Fibroblast of pulmonary artery (primary cell): Measurements from ENCODE around the gene FANCI.

Experiments used
- DNase-seq: peaks from one replicate; pipeline ENCODE4 v3.0.0-alpha.2; 2010; ENCODE audit warnings: low read depth
- H3K4me3 ChIP-seq: replicated peaks from 2 replicates; pipeline ENCODE4 v1.5.1; 2011; ENCODE audit warnings: low read depth, mild to moderate bottlenecking, control low read depth, low read length, moderate library complexity
- CTCF ChIP-seq: IDR thresholded peaks from 2 replicates; pipeline ENCODE4 v1.5.1; 2011; ENCODE audit warnings: mild to moderate bottlenecking, control low read depth, low read length, inconsistent platforms; ENCODE audit errors: missing control alignments

FANCI gene

GRCh38 chr15:89330119-89330518 lies 86.3 kb downstream of the FANCI start:
- no peak for TF ChIP-seq CTCF
- DNase-seq, result no peak
- no peak overlapping the region for H3K4me3 ChIP-seq

GRCh38 chr15:89330881-89331595 lies 87.3 kb downstream of the FANCI start:
- no peak for DNase-seq
- no peak for TF ChIP-seq CTCF
- no peak overlapping the region for H3K4me3 ChIP-seq

- peak; percentile 41 for TF ChIP-seq CTCF
- peak overlapping the region; percentile 25 for H3K4me3 ChIP-seq
- DNase-seq, result peak; percentile 29
Observed at GRCh38 chr15:89332446-89332845, 88.7 kb downstream of the FANCI start.

- TF ChIP-seq CTCF, result no peak
- peak overlapping the region; percentile 73 for H3K4me3 ChIP-seq
- DNase-seq, result no peak
Observed at GRCh38 chr15:89333011-89333860, 89.5 kb downstream of the FANCI start.

- peak; percentile 6 for DNase-seq
- TF ChIP-seq CTCF, result no peak
- H3K4me3 ChIP-seq, result peak overlapping the region; percentile 73
Observed at GRCh38 chr15:89333959-89334509, 90.3 kb downstream of the FANCI start.

- H3K4me3 ChIP-seq, result peak within 1 kb of the TSS; percentile 73
- peak; percentile 99 for DNase-seq
- TF ChIP-seq CTCF, result no peak
Observed at GRCh38 chr15:89334510-89335297, 90.9 kb downstream of the FANCI start, which contains the start of gene POLG. Gene POLG, minus strand, starts transcription at chr15:89334824. Its CDS starts 1,070 bp downstream, at chr15:89333754.
